T-helper 17 cell (primary cell): ENCODE results near the gene SEBOX. TPM values are rescaled to one million over a fixed set of nuclear protein-coding genes. Genes with fewer than 3 reads are reported as not detected.

Experiments used
- ATAC-seq: fragments of 150-1000 bp; cut with Tn5 transposase; 2 replicates; pipeline ENCODE4 v1.10.0; 2021; ENCODE audit warnings: mild to moderate bottlenecking, moderate library complexity
- DNase-seq, 3 donors: peaks; one replicate each; pipeline versions ENCODE4 v3.0.0 to v3.0.0-alpha.2; 2020 to 2021
- H3K9me3 ChIP-seq: one replicate; pipeline ENCODE4 v1.7.0; 2013; ENCODE audit warnings: low read length, mild to moderate bottlenecking; ENCODE audit not compliant: control insufficient read depth, poor library complexity, severe bottlenecking
- H3K27ac Mint-ChIP-seq: one replicate; pipeline ENCODE4 v1.8.0; 2022; ENCODE audit warnings: mild to moderate bottlenecking, moderate library complexity, mixed read lengths
- H3K27me3 Mint-ChIP-seq: one replicate; pipeline ENCODE4 v1.8.0; 2022; ENCODE audit warnings: mixed read lengths
- H3K36me3 Mint-ChIP-seq: one replicate; pipeline ENCODE4 v1.8.0; 2022; ENCODE audit warnings: low read depth, mixed read lengths
- H3K4me1 Mint-ChIP-seq: one replicate; pipeline ENCODE4 v1.8.0; 2022; ENCODE audit warnings: mild to moderate bottlenecking, mixed read lengths
- H3K4me3 Mint-ChIP-seq: one replicate; pipeline ENCODE4 v1.8.0; 2022; ENCODE audit warnings: mild to moderate bottlenecking, moderate library complexity, mixed read lengths
- total RNA-seq, 4 donors: library from RNA in 2 of 4; stranded (reverse) in 2 of 4; gene quantifications; one replicate each; pipeline ENCODE4 v1.2.3 and lab custom pipeline; 2022 to 2026

Gene SEBOX
- total RNA-seq, 2 donors from 2014 or later: not detected

- H3K9me3 ChIP-seq: no peaks in the 10 kb centered on the region
- peaks cover 4% of the 10 kb centered on the region for H3K4me1 Mint-ChIP-seq
- no peaks in the 10 kb centered on the region for H3K36me3 Mint-ChIP-seq
- no peak overlapping the region for H3K27ac Mint-ChIP-seq
- no peaks in the 10 kb centered on the region for H3K27me3 Mint-ChIP-seq
- no peak for ATAC-seq
- no peak for DNase-seq
- no peak overlapping the region for H3K4me3 Mint-ChIP-seq
Observed at GRCh38 chr17:28325211-28325610, 39.8 kb downstream of the SEBOX start.

GRCh38 chr17:28324781-28325180 is 40.2 kb downstream of the SEBOX start:
- Mint-ChIP-seq H3K4me3 (no peak overlapping the region), H3K4me1 (peaks cover 8% of the 10 kb centered on the region), H3K27ac (no peak overlapping the region), H3K27me3 (no peaks in the 10 kb centered on the region), H3K36me3 (no peaks in the 10 kb centered on the region)
- no peaks in the 10 kb centered on the region for H3K9me3 ChIP-seq
- ATAC-seq (no peak), DNase-seq (no peak)

GRCh38 chr17:28324267-28324745 is 40.7 kb downstream of the SEBOX start:
- H3K27ac Mint-ChIP-seq: no peak overlapping the region
- H3K9me3 ChIP-seq: no peaks in the 10 kb centered on the region
- no peaks in the 10 kb centered on the region for H3K27me3 Mint-ChIP-seq
- no peak for DNase-seq
- ATAC-seq: no peak
- H3K4me1 Mint-ChIP-seq: peaks cover 12% of the 10 kb centered on the region
- H3K4me3 Mint-ChIP-seq: no peak overlapping the region
- H3K36me3 Mint-ChIP-seq: no peaks in the 10 kb centered on the region

GRCh38 chr17:28320215-28321061 is 44.6 kb downstream of the SEBOX start:
- no peak for ATAC-seq
- Mint-ChIP-seq H3K4me1 (peaks cover 19% of the 10 kb centered on the region), H3K4me3 (peak overlapping the region; percentile 90), H3K27ac (peak overlapping the region; percentile 77), H3K27me3 (peaks cover 6% of the 10 kb centered on the region), H3K36me3 (no peaks in the 10 kb centered on the region)
- H3K9me3 ChIP-seq: no peaks in the 10 kb centered on the region
- no peak for DNase-seq

GRCh38 chr17:28319598-28319935 is 45.4 kb downstream of the SEBOX start:
- DNase-seq: no peak
- Mint-ChIP-seq H3K4me3 (peak overlapping the region; percentile 90), H3K36me3 (no peaks in the 10 kb centered on the region), H3K27ac (peak overlapping the region; percentile 77), H3K27me3 (peaks cover 6% of the 10 kb centered on the region), H3K4me1 (peaks cover 19% of the 10 kb centered on the region)
- no peak for ATAC-seq
- H3K9me3 ChIP-seq: no peaks in the 10 kb centered on the region

- Mint-ChIP-seq H3K4me1 (peaks cover 19% of the 10 kb centered on the region), H3K36me3 (no peaks in the 10 kb centered on the region), H3K27ac (peak within 1 kb of the TSS; percentile 77), H3K4me3 (peak within 1 kb of the TSS; percentile 90), H3K27me3 (peaks cover 6% of the 10 kb centered on the region)
- no peaks in the 10 kb centered on the region for H3K9me3 ChIP-seq
- ATAC-seq (peak; percentile 99), DNase-seq (peak; percentile 88 to 90 (median 88))
Observed at GRCh38 chr17:28318759-28319597, 46.0 kb downstream of the SEBOX start, which contains the start of gene TMEM97. TSS of gene TMEM97 (plus strand) at chr17:28319200. CDS start at chr17:28319240, 40 bp downstream.

- Mint-ChIP-seq H3K36me3 (no peaks in the 10 kb centered on the region), H3K27me3 (peaks cover 6% of the 10 kb centered on the region), H3K4me1 (peaks cover 19% of the 10 kb centered on the region), H3K4me3 (peak overlapping the region; percentile 90), H3K27ac (peak overlapping the region; percentile 77)
- no peak for ATAC-seq
- DNase-seq: no peak
- H3K9me3 ChIP-seq: no peaks in the 10 kb centered on the region
Observed at GRCh38 chr17:28317966-28318758, 46.8 kb downstream of the SEBOX start.

- Mint-ChIP-seq H3K4me1 (peaks cover 19% of the 10 kb centered on the region), H3K4me3 (peak overlapping the region; percentile 90), H3K27ac (peak overlapping the region; percentile 77), H3K27me3 (peaks cover 6% of the 10 kb centered on the region), H3K36me3 (no peaks in the 10 kb centered on the region)
- DNase-seq (no peak), ATAC-seq (no peak)
- H3K9me3 ChIP-seq: no peaks in the 10 kb centered on the region
Observed at GRCh38 chr17:28317099-28317965, 47.7 kb downstream of the SEBOX start.

GRCh38 chr17:28315846-28316705 is 48.9 kb downstream of the SEBOX start:
- Mint-ChIP-seq H3K27me3 (peaks cover 6% of the 10 kb centered on the region), H3K4me3 (no peak overlapping the region), H3K27ac (no peak overlapping the region), H3K36me3 (no peaks in the 10 kb centered on the region), H3K4me1 (peaks cover 17% of the 10 kb centered on the region)
- ATAC-seq (no peak), DNase-seq (no peak)
- H3K9me3 ChIP-seq: no peaks in the 10 kb centered on the region

- ATAC-seq (no peak), DNase-seq (no peak)
- Mint-ChIP-seq H3K4me3 (no peak overlapping the region), H3K27me3 (peaks cover 6% of the 10 kb centered on the region), H3K36me3 (no peaks in the 10 kb centered on the region), H3K27ac (no peak overlapping the region), H3K4me1 (peaks cover 7% of the 10 kb centered on the region)
- H3K9me3 ChIP-seq: no peaks in the 10 kb centered on the region
Observed at GRCh38 chr17:28313841-28314240, 51.2 kb downstream of the SEBOX start.
